ENCODE data around the gene UBE3D.

GRCh38 chr6:82980086-82980485, 85.6 kb downstream of the UBE3D start:
- TF ChIP-seq CTCF (conservative IDR thresholded peaks at IDR 0.05) (no peak), EZH2 (IDR thresholded peaks at IDR 0.05; ENCODE audit: low read depth) (no peak)
